GM13976 (cell line): ENCODE results near the gene RAB9A.
"Not testable (repeated sequence)": the region's sequence is repeated elsewhere in the genome, so short reads cannot be mapped to it uniquely, and the experiment has no call there.

Experiments used
- DNase-seq: peaks from one replicate; pipeline ENCODE4 v3.0.0; 2012; ENCODE audit warnings: low spot score
- in situ Hi-C: fragments of 300-500 bp; cut with MboI; formaldehyde crosslinking; loops from one replicate; pipeline ENCODE4 v1.12.0; 2022; ENCODE audit warnings: low sequenced_read_pairs, mixed read lengths, inconsistent platforms; ENCODE audit not compliant: unreplicated experiment
- TF ChIP-seq, protein P1 (sequence below): IDR thresholded peaks from 2 replicates; pipeline ENCODE4 v1.5.1; 2012; ENCODE audit warnings: borderline replicate concordance, mild to moderate bottlenecking; ENCODE audit not compliant: insufficient read depth; ENCODE audit errors: extremely low read depth, missing control alignments, control extremely low read depth

RAB9A gene, protein sequence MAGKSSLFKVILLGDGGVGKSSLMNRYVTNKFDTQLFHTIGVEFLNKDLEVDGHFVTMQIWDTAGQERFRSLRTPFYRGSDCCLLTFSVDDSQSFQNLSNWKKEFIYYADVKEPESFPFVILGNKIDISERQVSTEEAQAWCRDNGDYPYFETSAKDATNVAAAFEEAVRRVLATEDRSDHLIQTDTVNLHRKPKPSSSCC

DNA sequence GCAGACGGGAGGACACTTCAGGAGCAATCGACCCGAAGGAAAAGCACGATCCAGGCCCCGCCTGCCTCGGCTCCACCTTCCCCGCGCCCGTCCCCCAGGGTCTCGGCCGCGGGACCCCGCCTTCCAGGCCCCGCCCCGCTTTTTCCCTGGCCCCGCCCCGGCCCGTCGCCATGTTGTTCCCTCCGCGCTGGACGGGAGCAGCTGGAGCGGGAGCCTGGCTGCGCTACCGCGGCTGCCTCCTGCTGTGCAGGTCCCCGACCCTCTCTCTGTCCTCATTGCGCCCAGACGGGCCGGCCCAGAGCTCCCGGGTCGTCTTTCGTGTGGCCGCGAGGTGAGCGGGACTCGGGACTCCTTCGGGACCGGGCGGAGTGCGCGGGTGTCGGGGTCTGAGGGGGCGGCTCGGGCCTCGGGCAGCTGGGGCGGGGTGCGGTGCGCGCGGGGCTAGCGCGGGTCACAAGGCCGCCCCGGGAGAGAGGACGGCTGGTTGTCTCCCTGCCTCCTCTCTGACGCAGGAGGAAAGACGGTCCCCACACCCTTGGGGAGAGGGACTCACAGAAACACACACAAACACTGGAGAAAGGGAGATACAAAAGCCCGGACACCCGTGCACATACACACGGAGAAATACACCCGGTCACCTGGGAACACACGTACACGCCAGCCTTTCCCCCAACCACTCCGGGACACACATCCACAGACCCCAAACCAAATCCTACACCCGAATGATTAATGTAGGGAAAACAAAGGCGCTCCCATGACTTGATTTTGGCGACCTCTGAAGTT is at the start of gene RAB9A:
RAB9A (plus strand) TSS at position 171 of the 783 bp plus-strand sequence. CDS start 19,619 bp downstream, outside the sequence.
- in situ Hi-C loops, result no loop called here
- TF ChIP-seq, protein P1, sequence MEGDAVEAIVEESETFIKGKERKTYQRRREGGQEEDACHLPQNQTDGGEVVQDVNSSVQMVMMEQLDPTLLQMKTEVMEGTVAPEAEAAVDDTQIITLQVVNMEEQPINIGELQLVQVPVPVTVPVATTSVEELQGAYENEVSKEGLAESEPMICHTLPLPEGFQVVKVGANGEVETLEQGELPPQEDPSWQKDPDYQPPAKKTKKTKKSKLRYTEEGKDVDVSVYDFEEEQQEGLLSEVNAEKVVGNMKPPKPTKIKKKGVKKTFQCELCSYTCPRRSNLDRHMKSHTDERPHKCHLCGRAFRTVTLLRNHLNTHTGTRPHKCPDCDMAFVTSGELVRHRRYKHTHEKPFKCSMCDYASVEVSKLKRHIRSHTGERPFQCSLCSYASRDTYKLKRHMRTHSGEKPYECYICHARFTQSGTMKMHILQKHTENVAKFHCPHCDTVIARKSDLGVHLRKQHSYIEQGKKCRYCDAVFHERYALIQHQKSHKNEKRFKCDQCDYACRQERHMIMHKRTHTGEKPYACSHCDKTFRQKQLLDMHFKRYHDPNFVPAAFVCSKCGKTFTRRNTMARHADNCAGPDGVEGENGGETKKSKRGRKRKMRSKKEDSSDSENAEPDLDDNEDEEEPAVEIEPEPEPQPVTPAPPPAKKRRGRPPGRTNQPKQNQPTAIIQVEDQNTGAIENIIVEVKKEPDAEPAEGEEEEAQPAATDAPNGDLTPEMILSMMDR, result no peak
- DNase-seq, result peak; percentile 84

DNA sequence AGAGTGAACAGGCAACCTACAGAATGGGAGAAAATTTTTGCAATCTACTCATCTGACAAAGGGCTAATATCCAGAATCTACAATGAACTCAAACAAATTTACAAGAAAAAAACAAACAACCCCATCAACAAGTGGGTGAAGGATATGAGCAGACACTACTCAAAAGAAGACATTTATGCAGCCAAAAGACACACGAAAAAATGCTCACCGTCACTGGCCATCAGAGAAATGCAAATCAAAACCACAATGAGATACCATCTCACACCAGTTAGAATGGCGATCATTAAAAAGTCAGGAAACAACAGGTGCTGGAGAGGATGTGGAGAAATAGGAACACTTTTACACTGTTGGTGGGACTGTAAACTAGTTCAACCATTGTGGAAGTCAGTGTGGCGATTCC is 47.2 kb upstream of the RAB9A start:
- DNase-seq, in situ Hi-C loops: not testable (repeated sequence)

DNA sequence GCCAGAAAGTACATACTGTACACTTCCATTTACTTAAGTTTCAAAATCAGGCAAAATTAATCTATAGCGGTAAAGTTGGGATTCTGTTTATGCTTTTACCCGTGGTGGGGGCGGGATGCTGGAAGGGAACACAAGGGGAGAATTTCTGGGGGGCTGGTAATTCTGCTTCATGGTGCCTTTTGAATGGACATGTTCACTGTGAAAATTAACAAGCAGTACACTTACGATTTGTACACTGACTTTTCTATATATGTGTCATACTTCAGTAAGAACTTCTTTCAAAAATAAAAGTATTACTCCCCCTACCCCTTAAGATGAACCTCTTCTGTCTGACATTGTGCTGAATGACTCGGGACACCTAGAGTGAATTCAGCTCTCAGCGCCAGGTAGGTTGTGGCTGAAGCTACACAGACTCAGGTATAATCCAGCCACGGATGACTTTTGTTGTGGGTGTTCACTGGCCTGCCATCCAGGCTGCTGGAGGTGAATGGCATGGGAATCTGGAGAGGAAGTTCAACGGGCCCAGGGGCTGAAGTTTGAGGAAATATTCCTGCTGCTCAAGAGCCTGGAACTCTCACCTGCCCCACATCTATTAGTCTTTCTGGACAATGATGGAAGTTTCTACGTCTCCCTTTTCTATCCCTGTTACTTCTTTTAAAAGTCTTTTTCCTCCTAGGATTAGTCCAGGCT is 43.3 kb upstream of the RAB9A start:
- in situ Hi-C loops, result no loop called here
- TF ChIP-seq, protein P1, result no peak
- DNase-seq, result no peak

DNA sequence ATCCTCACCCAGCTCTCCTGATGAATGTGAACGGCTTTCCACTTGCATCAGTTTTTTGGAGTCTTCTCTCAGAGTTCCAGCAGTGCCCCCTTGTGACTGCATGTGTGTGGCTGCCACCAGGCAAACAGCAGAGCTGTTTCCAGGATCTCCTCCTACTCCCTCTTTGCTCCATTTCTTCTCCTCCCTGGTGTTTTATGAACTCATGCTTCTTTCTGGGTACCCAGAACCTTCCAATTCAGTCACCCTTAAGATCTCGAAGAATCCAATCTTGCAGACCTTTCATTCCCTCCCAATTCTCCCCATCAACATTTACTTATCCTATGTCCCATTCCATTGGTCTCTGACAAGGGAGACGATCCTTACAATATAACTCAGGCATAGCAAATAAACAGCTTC is 42.8 kb upstream of the RAB9A start:
- TF ChIP-seq, protein P1, result peak; percentile 76
- in situ Hi-C loops, result no loop called here
- peak; percentile 35 for DNase-seq

DNA sequence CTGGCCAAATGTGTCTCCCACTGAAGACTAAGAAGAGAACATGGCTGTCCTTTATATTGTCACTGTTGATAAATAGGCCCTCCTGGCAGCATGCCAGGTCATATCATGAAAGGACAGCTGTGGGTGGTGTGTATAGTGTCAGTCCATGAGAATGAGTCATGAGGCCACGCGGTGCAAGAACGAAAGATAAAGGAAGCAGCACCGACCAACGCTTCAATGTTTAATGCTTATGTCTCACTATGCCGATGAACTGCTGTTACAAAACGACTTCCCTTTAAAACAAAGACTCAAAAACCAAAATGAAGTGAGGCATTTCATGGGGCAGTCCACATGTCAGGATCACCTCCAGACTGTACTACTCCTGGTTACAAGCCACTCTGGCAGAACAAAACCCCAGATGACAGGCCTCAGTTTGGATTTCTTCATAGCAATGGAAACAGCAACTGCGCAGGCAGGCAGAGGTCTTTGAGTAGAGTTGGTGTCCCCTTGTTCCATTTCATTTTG is 41.2 kb upstream of the RAB9A start:
- DNase-seq, result no peak
- in situ Hi-C loops, result no loop called here

DNA sequence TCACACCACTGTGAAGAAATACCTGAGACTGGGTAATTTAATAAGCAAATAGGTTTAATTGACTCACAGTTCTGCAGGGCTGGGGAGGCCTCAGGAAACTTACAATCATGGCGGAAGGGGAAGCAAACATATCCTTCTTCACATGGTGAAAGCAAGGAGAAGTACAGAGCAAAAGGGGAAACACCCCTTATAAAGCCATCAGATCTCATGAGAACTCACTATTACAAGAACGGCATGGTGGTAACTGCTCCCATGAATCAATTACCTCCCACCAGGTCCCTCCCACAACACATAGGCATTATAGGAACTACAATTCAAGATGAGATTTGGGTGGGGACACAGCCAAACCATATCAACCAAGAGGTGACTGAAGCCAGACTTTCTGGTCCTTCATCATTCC is 40.6 kb upstream of the RAB9A start:
- in situ Hi-C loops, DNase-seq: not testable (repeated sequence)

More for the DNA sequence above, 41.2 kb upstream of the RAB9A start:
- TF ChIP-seq, protein P1, result no peak

DNA sequence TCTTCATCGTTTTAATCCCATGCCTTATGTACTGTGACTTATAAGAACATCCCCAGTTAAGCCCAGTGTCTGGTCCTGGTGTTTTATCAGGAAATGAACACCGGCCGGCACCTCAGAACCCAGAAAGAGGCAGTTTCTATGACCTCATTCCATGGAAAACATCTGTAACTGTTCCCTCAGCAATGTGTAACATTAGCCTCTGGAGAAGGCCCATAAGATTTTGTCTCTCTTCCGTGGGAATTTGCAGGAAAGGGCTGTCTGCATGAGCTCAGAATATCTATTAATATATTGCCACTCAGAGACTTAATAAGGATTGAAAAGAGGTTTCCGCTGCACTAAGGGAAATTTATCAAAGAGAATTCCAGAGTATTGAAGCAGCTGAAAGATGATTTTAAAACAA is 39.1 kb upstream of the RAB9A start:
- TF ChIP-seq, protein P1, result no peak
- in situ Hi-C loops, result loop anchor here (25.0 kb wide), 1 partner anchor 563 kb away; no protein-coding TSS in a partner anchor
- DNase-seq, result no peak
